ENCODE measurements around the gene VEGFC.

DNA sequence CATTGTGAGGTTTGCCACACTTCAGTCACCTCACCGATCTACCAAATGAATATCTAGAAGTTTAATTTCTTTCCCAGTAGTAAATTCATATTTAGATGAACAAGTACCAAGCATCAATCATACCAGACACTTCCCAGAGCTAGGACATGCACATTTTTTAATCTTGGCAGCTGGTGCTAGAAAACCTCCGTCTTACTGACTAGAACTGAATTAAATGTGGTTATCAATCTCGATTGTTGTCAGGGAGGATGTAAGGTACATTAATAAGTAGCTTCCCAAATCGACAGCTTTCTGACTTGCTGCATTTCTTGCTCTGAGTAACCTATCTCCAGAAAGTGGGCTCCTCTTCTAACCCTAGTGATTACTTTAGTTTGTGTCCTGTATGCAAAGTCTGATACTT is 34.4 kb downstream of the VEGFC start:
- TF ChIP-seq CTCF (conservative IDR thresholded peaks at IDR 0.05; ENCODE audit: low read length) (no peak), EZH2phosphoT487 (IDR thresholded peaks at IDR 0.05; ENCODE audit: borderline replicate concordance) (no peak)
